ENCODE results near the gene RIMBP2.

RIMBP2 gene

GRCh38 chr12:130602251-130602650 lies 113.8 kb downstream of the RIMBP2 start (continued):
- TF ChIP-seq REST (tag by site-specific recombination; IDR thresholded peaks at IDR 0.05) (no peak), ZSCAN30 (tag by site-specific recombination; IDR thresholded peaks at IDR 0.05) (no peak), ZNF146 (tag by site-specific recombination; IDR thresholded peaks at IDR 0.05) (no peak)

DNA sequence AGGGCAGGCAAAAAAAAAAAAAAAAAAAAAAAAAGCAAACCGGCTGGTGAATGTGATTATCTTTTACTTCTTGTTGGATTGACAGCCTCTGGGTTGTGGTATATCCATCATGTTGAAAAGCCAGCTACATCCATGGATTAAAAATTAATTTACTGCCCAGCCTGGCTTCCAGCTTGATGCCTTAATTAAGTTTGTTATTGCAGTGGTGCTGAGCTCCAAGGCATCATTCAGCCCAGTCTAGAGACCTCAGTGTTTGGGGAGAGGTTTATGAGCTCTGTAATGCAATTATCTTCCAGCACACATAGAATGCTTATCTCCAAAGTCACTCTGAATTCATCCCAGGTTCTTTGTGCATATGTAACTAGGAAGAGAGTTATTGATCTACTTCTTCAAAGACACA lies 114.8 kb downstream of the RIMBP2 start:
- H3K9me3 ChIP-seq (ENCODE audit: control insufficient read depth, insufficient read depth, low read depth, low read length): no peaks in the 10 kb centered on the region
- H3K4me3 ChIP-seq (ENCODE audit: low read depth, low read length): no peak overlapping the region
- no peaks in the 10 kb centered on the region for H3K36me3 ChIP-seq (ENCODE audit: control insufficient read depth in 2 of 2, insufficient read depth in 1 of 2, low read length in 2 of 2)
- no peaks in the 10 kb centered on the region for H3K4me1 ChIP-seq (ENCODE audit: control insufficient read depth, insufficient read depth, low read length)
- CTCF ChIA-PET: no interaction called here
- no peak overlapping the region for H3K27ac ChIP-seq (ENCODE audit: extremely low read depth, low read depth, low read length)
- TF ChIP-seq, protein P1, sequence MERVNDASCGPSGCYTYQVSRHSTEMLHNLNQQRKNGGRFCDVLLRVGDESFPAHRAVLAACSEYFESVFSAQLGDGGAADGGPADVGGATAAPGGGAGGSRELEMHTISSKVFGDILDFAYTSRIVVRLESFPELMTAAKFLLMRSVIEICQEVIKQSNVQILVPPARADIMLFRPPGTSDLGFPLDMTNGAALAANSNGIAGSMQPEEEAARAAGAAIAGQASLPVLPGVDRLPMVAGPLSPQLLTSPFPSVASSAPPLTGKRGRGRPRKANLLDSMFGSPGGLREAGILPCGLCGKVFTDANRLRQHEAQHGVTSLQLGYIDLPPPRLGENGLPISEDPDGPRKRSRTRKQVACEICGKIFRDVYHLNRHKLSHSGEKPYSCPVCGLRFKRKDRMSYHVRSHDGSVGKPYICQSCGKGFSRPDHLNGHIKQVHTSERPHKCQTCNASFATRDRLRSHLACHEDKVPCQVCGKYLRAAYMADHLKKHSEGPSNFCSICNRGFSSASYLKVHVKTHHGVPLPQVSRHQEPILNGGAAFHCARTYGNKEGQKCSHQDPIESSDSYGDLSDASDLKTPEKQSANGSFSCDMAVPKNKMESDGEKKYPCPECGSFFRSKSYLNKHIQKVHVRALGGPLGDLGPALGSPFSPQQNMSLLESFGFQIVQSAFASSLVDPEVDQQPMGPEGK (tag by site-specific recombination; IDR thresholded peaks at IDR 0.05): no peak
- TF ChIP-seq ZNF548 (tag by site-specific recombination; IDR thresholded peaks at IDR 0.05) (no peak), ZNF544 (tag by site-specific recombination; IDR thresholded peaks at IDR 0.05) (no peak), ZNF560 (tag by site-specific recombination; IDR thresholded peaks at IDR 0.05; ENCODE audit: borderline replicate concordance) (no peak), TSHZ1 (tag by site-specific recombination; IDR thresholded peaks at IDR 0.05; ENCODE audit: borderline replicate concordance) (no peak), ZNF140 (tag by site-specific recombination; IDR thresholded peaks at IDR 0.05) (no peak)
- TF ChIP-seq, protein P2, sequence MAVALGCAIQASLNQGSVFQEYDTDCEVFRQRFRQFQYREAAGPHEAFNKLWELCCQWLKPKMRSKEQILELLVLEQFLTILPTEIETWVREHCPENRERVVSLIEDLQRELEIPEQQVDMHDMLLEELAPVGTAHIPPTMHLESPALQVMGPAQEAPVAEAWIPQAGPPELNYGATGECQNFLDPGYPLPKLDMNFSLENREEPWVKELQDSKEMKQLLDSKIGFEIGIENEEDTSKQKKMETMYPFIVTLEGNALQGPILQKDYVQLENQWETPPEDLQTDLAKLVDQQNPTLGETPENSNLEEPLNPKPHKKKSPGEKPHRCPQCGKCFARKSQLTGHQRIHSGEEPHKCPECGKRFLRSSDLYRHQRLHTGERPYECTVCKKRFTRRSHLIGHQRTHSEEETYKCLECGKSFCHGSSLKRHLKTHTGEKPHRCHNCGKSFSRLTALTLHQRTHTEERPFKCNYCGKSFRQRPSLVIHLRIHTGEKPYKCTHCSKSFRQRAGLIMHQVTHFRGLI (tag by site-specific recombination; IDR thresholded peaks at IDR 0.05): no peak
- TF ChIP-seq, protein P3, sequence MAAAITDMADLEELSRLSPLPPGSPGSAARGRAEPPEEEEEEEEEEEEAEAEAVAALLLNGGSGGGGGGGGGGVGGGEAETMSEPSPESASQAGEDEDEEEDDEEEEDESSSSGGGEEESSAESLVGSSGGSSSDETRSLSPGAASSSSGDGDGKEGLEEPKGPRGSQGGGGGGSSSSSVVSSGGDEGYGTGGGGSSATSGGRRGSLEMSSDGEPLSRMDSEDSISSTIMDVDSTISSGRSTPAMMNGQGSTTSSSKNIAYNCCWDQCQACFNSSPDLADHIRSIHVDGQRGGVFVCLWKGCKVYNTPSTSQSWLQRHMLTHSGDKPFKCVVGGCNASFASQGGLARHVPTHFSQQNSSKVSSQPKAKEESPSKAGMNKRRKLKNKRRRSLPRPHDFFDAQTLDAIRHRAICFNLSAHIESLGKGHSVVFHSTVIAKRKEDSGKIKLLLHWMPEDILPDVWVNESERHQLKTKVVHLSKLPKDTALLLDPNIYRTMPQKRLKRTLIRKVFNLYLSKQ (tag by site-specific recombination; IDR thresholded peaks at IDR 0.05; ENCODE audit: borderline replicate concordance): no peak
- POLR2A ChIA-PET: no interaction called here

Measured in HEK293 (cell line).